Fibroblast of skin of back (primary cell): ENCODE measurements around the gene TXLNG.

Source experiments
- DNase-seq: peaks from one replicate; pipeline ENCODE4 v3.0.0-alpha.2; 2013

Gene TXLNG

GRCh38 chrX:16839219-16839851 is 53.1 kb downstream of the TXLNG start:
- peak; percentile 61 for DNase-seq

- DNase-seq, result peak; percentile 61
Measured at GRCh38 chrX:16839852-16840460, 53.7 kb downstream of the TXLNG start.

- DNase-seq, result no peak
Measured at GRCh38 chrX:16842684-16843083, 56.4 kb downstream of the TXLNG start.

GRCh38 chrX:16843208-16843909 is 57.1 kb downstream of the TXLNG start:
- no peak for DNase-seq

GRCh38 chrX:16845686-16846085 is 59.4 kb downstream of the TXLNG start:
- DNase-seq, result no peak

- DNase-seq, result no peak
Measured at GRCh38 chrX:16848541-16848940, 62.3 kb downstream of the TXLNG start.

- DNase-seq, result no peak
Measured at GRCh38 chrX:16851421-16851820, 65.2 kb downstream of the TXLNG start.

- no peak for DNase-seq
Measured at GRCh38 chrX:16851827-16852226, 65.6 kb downstream of the TXLNG start.

GRCh38 chrX:16852617-16853179 is 66.4 kb downstream of the TXLNG start:
- DNase-seq, result no peak

GRCh38 chrX:16853537-16853936 is 67.3 kb downstream of the TXLNG start:
- no peak for DNase-seq

GRCh38 chrX:16855363-16856075 is 69.3 kb downstream of the TXLNG start:
- no peak for DNase-seq

- DNase-seq, result peak; percentile 65
Measured at GRCh38 chrX:16856076-16856404, 69.8 kb downstream of the TXLNG start.

GRCh38 chrX:16856744-16857143 is 70.5 kb downstream of the TXLNG start:
- DNase-seq, result no peak

- no peak for DNase-seq
Measured at GRCh38 chrX:16862829-16863228, 76.6 kb downstream of the TXLNG start.

GRCh38 chrX:16867947-16868346 is 81.7 kb downstream of the TXLNG start:
- DNase-seq, result no peak

- DNase-seq, result no peak
Measured at GRCh38 chrX:16868920-16869319, 82.7 kb downstream of the TXLNG start.

- peak; percentile 43 for DNase-seq
Measured at GRCh38 chrX:16869393-16870094, 83.3 kb downstream of the TXLNG start.

GRCh38 chrX:16870095-16870861 is 84.0 kb downstream of the TXLNG start, which contains the start of gene RBBP7:
Gene RBBP7 (minus strand): TSS chrX:16870362. CDS start chrX:16870053, 309 bp downstream.
- DNase-seq, result peak; percentile 90

- DNase-seq, result no peak
Measured at GRCh38 chrX:16870862-16871815, 84.9 kb downstream of the TXLNG start.

GRCh38 chrX:16873106-16873505 is 86.8 kb downstream of the TXLNG start:
- DNase-seq, result no peak
